HFFc6 (cell line): ENCODE results near the gene KLHL6. TPM values are rescaled to one million over a fixed set of nuclear protein-coding genes. Genes with fewer than 3 reads are reported as not detected.
A peak's percentile ranks its signal among the peaks of the same experiment; 100 is the strongest.

Experiments used
- DNase-seq: peaks from one replicate; pipeline ENCODE4 v3.0.0-alpha.2; 2018
- H3K27ac Mint-ChIP-seq: 2 replicates; pipeline ENCODE4 v1.8.0; 2020; ENCODE audit warnings: mild to moderate bottlenecking, mixed read lengths
- H3K27me3 Mint-ChIP-seq: 2 replicates; pipeline ENCODE4 v1.8.0; 2021; ENCODE audit warnings: mild to moderate bottlenecking, moderate library complexity, mixed read lengths; ENCODE audit not compliant: insufficient read depth
- H3K36me3 Mint-ChIP-seq: 2 replicates; pipeline ENCODE4 v1.8.0; 2021; ENCODE audit warnings: low read depth, mixed read lengths
- H3K4me1 Mint-ChIP-seq: 2 replicates; pipeline ENCODE4 v1.8.0; 2020; ENCODE audit warnings: low read depth, mixed read lengths
- H3K4me3 Mint-ChIP-seq: 2 replicates; pipeline ENCODE4 v1.8.0; 2020; ENCODE audit warnings: mild to moderate bottlenecking, moderate library complexity, mixed read lengths
- H3K9me3 Mint-ChIP-seq: 2 replicates; pipeline ENCODE4 v1.8.0; 2020; ENCODE audit warnings: mild to moderate bottlenecking, mixed read lengths
- CTCF ChIP-seq: fragments of 200-600 bp; sonication (generic); IDR thresholded peaks from 2 replicates; pipeline ENCODE4 v1.5.0; 2021; ENCODE audit warnings: antibody characterized with exemption, mild to moderate bottlenecking
- total RNA-seq, 6 experiments: library from RNA; stranded (reverse); fragmentation: NEBNext Ultra II Directional; extraction: Animal tissue kit (Norgen Biotek cat#: 25700); gene quantifications; 2 replicates in 1 of 6; 3 replicates in 5 of 6; pipeline ENCODE4 v1.2.3, GENCODE V29; 2021

Gene KLHL6
- total RNA-seq, 6 experiments from 2014 or later, result not detected

- Mint-ChIP-seq H3K9me3 (no peaks in the 10 kb centered on the region), H3K27me3 (peaks cover 17% of the 10 kb centered on the region), H3K36me3 (no peaks in the 10 kb centered on the region), H3K4me1 (peaks cover 22% of the 10 kb centered on the region), H3K4me3 (no peak overlapping the region), H3K27ac (no peak overlapping the region)
- DNase-seq, result no peak
- TF ChIP-seq CTCF, result no peak
Measured at GRCh38 chr3:183491109-183491922, 64.2 kb downstream of the KLHL6 start.

GRCh38 chr3:183490653-183491052, 64.9 kb downstream of the KLHL6 start:
- no peaks in the 10 kb centered on the region for H3K36me3 Mint-ChIP-seq
- no peak overlapping the region for H3K27ac Mint-ChIP-seq
- no peak for TF ChIP-seq CTCF
- peaks cover 19% of the 10 kb centered on the region for H3K27me3 Mint-ChIP-seq
- DNase-seq, result no peak
- H3K4me3 Mint-ChIP-seq, result no peak overlapping the region
- no peaks in the 10 kb centered on the region for H3K9me3 Mint-ChIP-seq
- peaks cover 22% of the 10 kb centered on the region for H3K4me1 Mint-ChIP-seq

GRCh38 chr3:183490211-183490601, 65.3 kb downstream of the KLHL6 start:
- H3K36me3 Mint-ChIP-seq, result no peaks in the 10 kb centered on the region
- peaks cover 19% of the 10 kb centered on the region for H3K27me3 Mint-ChIP-seq
- no peak; the same call in 1 of the 2 replicates for TF ChIP-seq CTCF
- peaks cover 22% of the 10 kb centered on the region for H3K4me1 Mint-ChIP-seq
- H3K9me3 Mint-ChIP-seq, result no peaks in the 10 kb centered on the region
- H3K4me3 Mint-ChIP-seq, result no peak overlapping the region
- DNase-seq, result no peak
- peak overlapping the region; percentile 42 for H3K27ac Mint-ChIP-seq

- no peaks in the 10 kb centered on the region for H3K9me3 Mint-ChIP-seq
- peak; percentile 48 for DNase-seq
- peak overlapping the region; percentile 2; the same call in 1 of the 2 replicates for H3K4me3 Mint-ChIP-seq
- H3K27ac Mint-ChIP-seq, result peak overlapping the region; percentile 42
- H3K27me3 Mint-ChIP-seq, result peaks cover 19% of the 10 kb centered on the region
- TF ChIP-seq CTCF, result no peak
- peaks cover 24% of the 10 kb centered on the region for H3K4me1 Mint-ChIP-seq
- H3K36me3 Mint-ChIP-seq, result no peaks in the 10 kb centered on the region
Measured at GRCh38 chr3:183489455-183490210, 65.9 kb downstream of the KLHL6 start.

- Mint-ChIP-seq H3K4me3 (no peak overlapping the region), H3K9me3 (no peaks in the 10 kb centered on the region), H3K27me3 (peaks cover 11% of the 10 kb centered on the region; the same call in 1 of the 2 replicates), H3K36me3 (no peaks in the 10 kb centered on the region), H3K4me1 (peaks cover 37% of the 10 kb centered on the region), H3K27ac (no peak overlapping the region)
- no peak for TF ChIP-seq CTCF
- no peak for DNase-seq
Measured at GRCh38 chr3:183488343-183488742, 67.2 kb downstream of the KLHL6 start.
